Duodenal mucosa (tissue), 2 donors: ENCODE data around the gene PTN.
A peak's percentile ranks its signal among the peaks of the same experiment; 100 is the strongest.

Source experiments
- H3K27ac ChIP-seq: one replicate; pipeline ENCODE4 v1.7.0; 2013; ENCODE audit warnings: low read depth, low read length
- H3K27me3 ChIP-seq, 2 donors: one replicate each; pipeline ENCODE4 v1.7.0; 2013; ENCODE audit warnings: low read length in 2 of 2, control low read depth in 1 of 2; ENCODE audit not compliant: insufficient read depth in 2 of 2, control insufficient read depth in 1 of 2
- H3K36me3 ChIP-seq, 2 donors: one replicate each; pipeline ENCODE4 v1.7.0; 2013; ENCODE audit warnings: low read length in 2 of 2, control low read depth in 1 of 2; ENCODE audit not compliant: insufficient read depth in 2 of 2, control insufficient read depth in 1 of 2
- H3K4me1 ChIP-seq, 2 donors: one replicate each; pipeline ENCODE4 v1.7.0; 2013; ENCODE audit warnings: low read length in 2 of 2, control low read depth in 1 of 2; ENCODE audit not compliant: insufficient read depth in 2 of 2, control insufficient read depth in 1 of 2
- H3K4me3 ChIP-seq, 2 donors: one replicate each; pipeline ENCODE4 v1.7.0; 2013; ENCODE audit warnings: low read length in 2 of 2, low read depth in 1 of 2
- H3K9ac ChIP-seq, 2 donors: one replicate each; pipeline ENCODE4 v1.7.0; 2013; ENCODE audit warnings: low read length in 2 of 2, low read depth in 1 of 2
- H3K9me3 ChIP-seq, 2 donors: one replicate each; pipeline ENCODE4 v1.7.0; 2013; ENCODE audit warnings: low read length in 2 of 2, control low read depth in 1 of 2; ENCODE audit not compliant: control insufficient read depth in 1 of 2

The PTN gene, protein sequence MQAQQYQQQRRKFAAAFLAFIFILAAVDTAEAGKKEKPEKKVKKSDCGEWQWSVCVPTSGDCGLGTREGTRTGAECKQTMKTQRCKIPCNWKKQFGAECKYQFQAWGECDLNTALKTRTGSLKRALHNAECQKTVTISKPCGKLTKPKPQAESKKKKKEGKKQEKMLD

DNA sequence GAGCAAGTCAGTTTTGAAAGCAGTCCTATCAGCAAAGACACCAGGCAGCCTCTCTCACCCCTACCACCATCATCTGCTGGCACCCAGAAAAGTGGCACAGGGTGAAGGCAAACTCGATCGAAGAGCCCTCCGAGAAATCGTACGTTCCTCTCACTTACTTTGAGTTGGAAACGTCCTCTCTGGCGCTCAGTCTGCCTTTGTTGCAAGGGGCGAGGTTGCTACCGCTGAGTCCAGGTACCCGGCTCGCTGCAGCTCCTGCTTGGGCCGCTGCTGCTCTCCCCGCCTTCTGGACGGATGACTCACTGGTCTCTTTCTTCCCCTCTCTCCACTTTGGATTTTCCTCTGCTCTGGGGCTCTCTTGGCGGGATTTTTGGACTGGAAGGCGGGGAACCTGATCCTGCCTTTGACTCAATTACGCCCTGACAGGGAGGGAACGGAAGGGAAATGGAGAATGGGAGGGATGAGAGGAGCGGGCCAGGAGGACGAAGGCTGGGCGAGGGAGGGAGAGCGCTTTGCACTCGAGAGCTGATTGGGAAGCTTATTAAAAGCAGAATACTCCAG is at the start of gene PTN:
PTN (minus strand) TSS at position 453 of the 561 bp plus-strand sequence. CDS start 88,760 bp downstream, outside the sequence.
- H3K27ac ChIP-seq = no peak within 1 kb of the TSS

DNA sequence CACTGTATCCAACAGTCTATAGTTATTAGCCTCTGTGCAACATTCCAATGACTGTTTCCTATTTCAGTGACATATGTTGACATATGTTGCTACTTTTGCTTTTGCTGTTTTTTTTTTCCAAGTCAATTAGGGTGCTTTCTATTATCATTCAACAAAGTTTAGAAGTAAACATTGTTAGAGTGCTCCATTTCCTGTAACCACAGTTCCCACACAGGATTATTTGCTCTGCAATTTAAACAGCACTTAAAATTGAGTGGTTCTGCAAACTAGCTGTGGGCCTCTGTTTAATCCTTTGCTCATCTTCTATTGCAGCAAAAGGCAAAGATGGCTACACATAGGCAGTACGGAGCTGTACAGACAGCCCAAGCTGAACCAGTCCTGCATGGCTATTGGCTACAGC is 46.5 kb upstream of the PTN start:
- no peak overlapping the region for H3K4me3 ChIP-seq
- peaks cover 0 to 4% of the 10 kb centered on the region in 2 donors for H3K9me3 ChIP-seq
- no peak overlapping the region for H3K27ac ChIP-seq
- H3K4me1 ChIP-seq = peaks cover 0 to 4% of the 10 kb centered on the region in 2 donors
- no peak overlapping the region for H3K9ac ChIP-seq
- H3K36me3 ChIP-seq = no peaks in the 10 kb centered on the region
- no peaks in the 10 kb centered on the region for H3K27me3 ChIP-seq

More for the DNA sequence above, at the start of gene PTN:
- Histone ChIP-seq H3K9me3 (no peaks in the 10 kb centered on the region), H3K4me3 (peak within 1 kb of the TSS; percentile 14 to 41), H3K9ac (no peak within 1 kb of the TSS), H3K36me3 (no peaks in the 10 kb centered on the region), H3K4me1 (no peaks in the 10 kb centered on the region), H3K27me3 (no peaks in the 10 kb centered on the region)

- H3K4me3 ChIP-seq = no peak overlapping the region
- H3K9me3 ChIP-seq = peaks cover 0 to 4% of the 10 kb centered on the region in 2 donors
- H3K36me3 ChIP-seq = no peaks in the 10 kb centered on the region
- peaks cover 0 to 4% of the 10 kb centered on the region in 2 donors for H3K4me1 ChIP-seq
- H3K27me3 ChIP-seq = no peaks in the 10 kb centered on the region
- H3K9ac ChIP-seq = no peak overlapping the region
- no peak overlapping the region for H3K27ac ChIP-seq
Measured at GRCh38 chr7:137388916-137389315, 45.4 kb upstream of the PTN start.

DNA sequence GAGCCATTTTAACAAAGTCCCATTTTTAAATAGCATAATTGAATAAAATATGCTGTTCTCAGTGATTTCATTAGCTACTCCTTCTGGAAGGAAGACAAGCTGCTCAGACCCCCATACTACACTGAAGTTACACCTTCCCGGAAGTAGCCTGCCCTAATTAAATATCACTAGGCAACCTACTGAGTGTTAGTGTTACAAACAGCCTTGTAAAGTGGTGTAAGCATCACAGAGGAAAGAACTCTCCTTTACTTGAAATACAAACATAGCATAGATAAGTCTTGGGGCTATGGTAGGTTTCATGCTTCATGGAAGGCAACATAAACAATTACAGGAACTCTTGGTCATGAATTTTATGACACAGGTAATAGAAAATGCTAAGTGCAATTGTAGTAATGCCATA is 43.4 kb upstream of the PTN start:
- H3K9ac ChIP-seq = no peak overlapping the region
- H3K9me3 ChIP-seq = peaks cover 0 to 4% of the 10 kb centered on the region in 2 donors
- H3K4me1 ChIP-seq = peaks cover 0 to 4% of the 10 kb centered on the region in 2 donors

DNA sequence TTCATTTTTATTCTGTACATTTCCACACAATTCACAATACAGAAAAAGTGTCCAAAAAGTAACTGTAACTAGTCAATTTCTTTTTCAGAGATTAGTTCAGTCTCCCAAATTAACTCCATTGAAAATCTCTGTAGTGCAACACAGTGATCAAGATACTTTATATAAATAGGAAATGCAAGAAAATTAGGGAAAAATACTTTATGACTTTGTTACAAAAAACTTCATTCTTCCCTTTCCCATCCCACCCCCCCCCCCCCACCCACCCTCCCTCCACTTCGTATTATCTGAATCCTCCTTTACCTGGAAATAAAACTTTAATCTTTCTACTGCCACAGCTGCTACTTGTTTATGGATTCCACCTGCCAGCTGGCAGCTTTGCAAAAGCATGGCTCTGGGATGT is 37.5 kb upstream of the PTN start:
- Histone ChIP-seq H3K36me3 (no peaks in the 10 kb centered on the region), H3K9ac (no peak overlapping the region), H3K4me3 (no peak overlapping the region), H3K27ac (no peak overlapping the region), H3K27me3 (no peaks in the 10 kb centered on the region), H3K4me1 (no peaks in the 10 kb centered on the region), H3K9me3 (peaks cover 4% of the 10 kb centered on the region in 2 donors)

More for the DNA sequence above, 43.4 kb upstream of the PTN start:
- H3K27me3 ChIP-seq = no peaks in the 10 kb centered on the region
- H3K36me3 ChIP-seq = no peaks in the 10 kb centered on the region
- no peak overlapping the region for H3K27ac ChIP-seq
- no peak overlapping the region for H3K4me3 ChIP-seq

DNA sequence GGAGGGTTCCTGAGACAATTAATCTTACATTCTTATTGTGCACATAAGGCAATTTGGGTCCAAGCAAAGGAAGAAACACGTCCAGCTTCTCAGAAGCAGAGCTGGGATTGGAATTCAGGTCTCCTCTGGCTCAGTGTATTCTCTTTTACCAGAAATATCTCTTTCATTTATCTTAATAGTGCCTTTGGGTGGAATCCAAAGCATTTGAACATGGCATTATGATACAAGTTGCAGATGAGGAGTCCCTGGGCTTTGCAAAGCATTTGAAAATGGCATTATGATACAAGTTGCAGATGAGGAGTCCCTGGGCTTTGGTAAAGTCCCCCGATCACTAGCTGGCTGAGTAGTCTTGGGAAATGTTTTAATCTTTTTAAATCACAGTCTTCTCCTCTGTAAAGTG is 30.0 kb upstream of the PTN start:
- H3K4me1 ChIP-seq = no peaks in the 10 kb centered on the region
- no peaks in the 10 kb centered on the region for H3K27me3 ChIP-seq
- no peak overlapping the region for H3K9ac ChIP-seq
- H3K4me3 ChIP-seq = no peak overlapping the region
- H3K9me3 ChIP-seq = peaks cover 0 to 2% of the 10 kb centered on the region in 2 donors
- no peaks in the 10 kb centered on the region for H3K36me3 ChIP-seq
- no peak overlapping the region for H3K27ac ChIP-seq

DNA sequence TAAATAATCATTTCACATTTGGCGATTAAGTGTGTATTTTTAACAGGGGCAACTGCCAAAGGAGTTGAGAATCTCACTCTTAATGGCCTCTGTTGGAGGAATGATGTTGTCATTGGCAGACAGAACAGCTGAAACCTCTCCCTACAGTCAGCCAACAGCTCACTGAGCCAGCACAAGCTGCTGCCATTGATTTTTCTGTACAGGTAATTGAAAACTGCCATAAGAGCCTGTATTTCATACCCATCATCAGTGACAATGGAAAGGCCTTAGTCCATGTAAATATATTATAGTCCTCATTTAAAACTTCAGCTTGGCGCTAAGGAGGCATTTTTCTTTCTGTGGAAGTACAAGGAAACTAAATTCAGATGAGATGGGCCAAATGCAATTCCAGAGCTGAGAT is 28.1 kb upstream of the PTN start:
- no peaks in the 10 kb centered on the region for H3K36me3 ChIP-seq
- no peak overlapping the region for H3K27ac ChIP-seq
- no peak overlapping the region for H3K9ac ChIP-seq
- peaks cover 3 to 5% of the 10 kb centered on the region in 2 donors for H3K9me3 ChIP-seq
- no peak overlapping the region for H3K4me3 ChIP-seq
- H3K27me3 ChIP-seq = no peaks in the 10 kb centered on the region
- no peaks in the 10 kb centered on the region for H3K4me1 ChIP-seq

DNA sequence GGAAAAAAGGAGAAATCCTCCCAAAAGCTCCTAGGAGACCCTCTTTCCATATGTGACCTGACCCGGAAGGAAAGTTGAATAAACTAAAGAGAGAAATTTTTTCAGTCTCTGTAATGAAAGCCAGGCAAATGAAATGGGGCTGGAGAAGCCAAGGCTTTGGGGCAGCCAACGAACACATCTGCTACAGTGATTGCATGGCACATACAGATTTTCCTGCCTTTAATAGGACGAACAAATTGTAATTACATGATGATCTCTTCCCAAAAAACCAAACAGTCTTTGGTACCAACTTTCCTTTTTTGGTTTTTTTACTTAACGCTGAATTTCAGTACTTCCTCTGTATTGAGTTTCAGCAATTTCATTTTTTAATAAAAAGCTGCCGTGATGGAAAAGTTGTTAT is 23.5 kb upstream of the PTN start:
- no peaks in the 10 kb centered on the region for H3K36me3 ChIP-seq
- no peak overlapping the region for H3K27ac ChIP-seq
- no peak overlapping the region for H3K9ac ChIP-seq
- peaks cover 5 to 8% of the 10 kb centered on the region in 2 donors for H3K9me3 ChIP-seq
- H3K27me3 ChIP-seq = no peaks in the 10 kb centered on the region
- no peaks in the 10 kb centered on the region for H3K4me1 ChIP-seq
- H3K4me3 ChIP-seq = no peak overlapping the region

DNA sequence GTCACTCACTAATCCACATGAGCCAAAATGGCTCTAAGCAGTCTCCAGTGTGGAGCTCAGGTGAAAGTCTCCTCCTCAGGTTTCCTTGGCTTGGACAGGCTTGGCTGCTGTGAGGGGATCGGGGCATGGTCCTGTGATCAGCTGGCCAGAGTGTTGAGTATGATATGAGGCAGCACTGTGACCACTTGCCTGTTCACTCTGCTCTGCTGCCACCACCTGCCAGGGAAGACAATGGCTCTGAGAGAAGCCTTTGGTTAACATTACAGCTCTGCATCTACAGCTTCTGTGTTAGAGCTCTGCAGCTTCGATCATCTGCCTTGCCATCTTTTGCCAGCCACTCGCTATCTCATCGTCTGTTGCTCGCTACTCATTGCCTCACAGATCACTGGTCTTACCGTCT is 20.1 kb upstream of the PTN start:
- Histone ChIP-seq H3K4me1 (no peaks in the 10 kb centered on the region), H3K9ac (no peak overlapping the region), H3K36me3 (no peaks in the 10 kb centered on the region), H3K4me3 (no peak overlapping the region), H3K9me3 (peaks cover 25% of the 10 kb centered on the region in 2 donors), H3K27ac (no peak overlapping the region), H3K27me3 (no peaks in the 10 kb centered on the region)

GRCh38 chr7:137360087-137360679 is 16.6 kb upstream of the PTN start:
- H3K27me3 ChIP-seq = no peaks in the 10 kb centered on the region
- no peak overlapping the region for H3K27ac ChIP-seq
- peaks cover 20 to 26% of the 10 kb centered on the region in 2 donors for H3K9me3 ChIP-seq
- no peak overlapping the region for H3K9ac ChIP-seq
- H3K4me3 ChIP-seq = no peak overlapping the region
- H3K36me3 ChIP-seq = no peaks in the 10 kb centered on the region
- H3K4me1 ChIP-seq = no peaks in the 10 kb centered on the region
